NCI-H345 treated with DMSO at 0.1 percent for 48 hours (cell line): ENCODE results near the gene YPEL1.
"Not testable (repeated sequence)": the region's sequence is repeated elsewhere in the genome, so short reads cannot be mapped to it uniquely, and the experiment has no call there.

Experiments used
- DNase-seq: peaks from one replicate; lab custom pipeline; 2025; ENCODE audit not compliant: unreplicated experiment; lab: John Stamatoyannopoulos, UW

The YPEL1 gene

GRCh38 chr22:21700822-21701221 lies 34.8 kb downstream of the YPEL1 start:
- DNase-seq: no peak

- no peak for DNase-seq
Observed at GRCh38 chr22:21699643-21700042, 36.0 kb downstream of the YPEL1 start.

- DNase-seq: no peak
Observed at GRCh38 chr22:21698430-21699329, 36.9 kb downstream of the YPEL1 start.

GRCh38 chr22:21697880-21698279 lies 37.7 kb downstream of the YPEL1 start:
- no peak for DNase-seq

- DNase-seq: no peak
Observed at GRCh38 chr22:21697021-21697771, 38.4 kb downstream of the YPEL1 start.

- no peak for DNase-seq
Observed at GRCh38 chr22:21696115-21696514, 39.5 kb downstream of the YPEL1 start.

- no peak for DNase-seq
Observed at GRCh38 chr22:21695430-21696085, 40.0 kb downstream of the YPEL1 start.

GRCh38 chr22:21694795-21695429 lies 40.7 kb downstream of the YPEL1 start:
- no peak for DNase-seq

- DNase-seq: no peak
Observed at GRCh38 chr22:21694394-21694793, 41.2 kb downstream of the YPEL1 start.

- no peak for DNase-seq
Observed at GRCh38 chr22:21693999-21694341, 41.6 kb downstream of the YPEL1 start.

- no peak for DNase-seq
Observed at GRCh38 chr22:21693333-21693998, 42.1 kb downstream of the YPEL1 start.

- DNase-seq: not testable (repeated sequence)
Observed at GRCh38 chr22:21692856-21693255, 42.7 kb downstream of the YPEL1 start.

- DNase-seq: no peak
Observed at GRCh38 chr22:21691816-21692215, 43.8 kb downstream of the YPEL1 start.

GRCh38 chr22:21690401-21690801 lies 45.2 kb downstream of the YPEL1 start:
- DNase-seq: no peak

- no peak for DNase-seq
Observed at GRCh38 chr22:21688706-21689381, 46.8 kb downstream of the YPEL1 start.

- DNase-seq: no peak
Observed at GRCh38 chr22:21688341-21688705, 47.3 kb downstream of the YPEL1 start.

- DNase-seq: no peak
Observed at GRCh38 chr22:21687685-21688259, 47.8 kb downstream of the YPEL1 start.

GRCh38 chr22:21686634-21687393 lies 48.8 kb downstream of the YPEL1 start:
- no peak for DNase-seq

- DNase-seq: no peak
Observed at GRCh38 chr22:21686193-21686608, 49.4 kb downstream of the YPEL1 start.
